Measurements from ENCODE around the gene CYP1A2.

CYP1A2 gene

DNA sequence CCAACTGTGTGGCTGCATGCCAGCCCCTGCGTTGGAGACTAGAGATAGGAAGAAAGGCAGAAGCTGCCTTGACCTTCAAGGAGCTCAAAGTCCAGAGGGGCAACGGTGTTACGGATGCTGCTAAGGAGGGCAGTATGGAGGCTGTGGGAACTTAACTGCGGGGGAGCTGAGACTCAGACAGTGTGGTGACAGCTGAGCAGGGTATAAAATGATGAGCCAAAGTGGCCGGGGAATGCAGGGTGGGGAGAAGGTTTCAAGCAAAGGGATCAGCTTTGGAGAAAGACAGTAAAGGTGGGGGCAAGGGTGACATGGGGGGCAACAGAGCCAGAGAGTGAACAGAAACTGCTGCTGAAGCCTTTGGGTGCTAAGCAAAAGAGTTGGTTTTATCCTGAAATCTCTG is 6.2 kb upstream of the CYP1A2 start:
- Histone ChIP-seq H3K9me3 (replicated peaks; ENCODE audit: low read length) (no peaks in the 10 kb centered on the region), H3K4me3 (ENCODE audit: low read length) (no peak overlapping the region), H3K9ac (ENCODE audit: low read depth, low read length) (no peak overlapping the region), H3K36me3 (ENCODE audit: insufficient read depth, low read length) (no peaks in the 10 kb centered on the region), H3K4me2 (ENCODE audit: low read length) (no peak overlapping the region), H3K27me3 (ENCODE audit: control insufficient read depth, insufficient read depth, low read length) (peaks cover 24% of the 10 kb centered on the region), H3K4me1 (ENCODE audit: control insufficient read depth, insufficient read depth, low read length) (no peaks in the 10 kb centered on the region)

DNA sequence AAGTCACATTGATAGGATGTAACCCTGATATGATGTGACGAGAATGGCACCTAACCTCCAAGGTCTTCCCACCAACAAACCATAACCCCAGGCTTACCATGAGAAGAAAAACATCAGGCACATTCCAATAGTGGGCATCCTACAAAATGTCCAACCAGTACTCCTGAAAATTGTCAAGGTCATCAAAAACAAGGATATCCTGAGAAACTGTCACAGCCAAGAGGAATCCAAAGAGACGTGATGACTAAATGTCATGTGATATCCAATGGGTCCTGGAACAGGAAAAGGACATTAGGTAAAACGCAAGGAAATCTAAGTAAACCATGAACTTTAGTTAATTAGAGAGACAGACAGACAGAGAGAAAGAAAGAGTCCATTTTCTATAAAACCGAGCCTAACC is 2.3 kb upstream of the CYP1A2 start:
- Histone ChIP-seq H3K4me2 (ENCODE audit: low read length) (no peak overlapping the region), H3K36me3 (ENCODE audit: insufficient read depth, low read length) (no peaks in the 10 kb centered on the region), H3K4me3 (ENCODE audit: low read length) (no peak overlapping the region), H3K9me3 (replicated peaks; ENCODE audit: low read length) (no peaks in the 10 kb centered on the region), H3K4me1 (ENCODE audit: control insufficient read depth, insufficient read depth, low read length) (no peaks in the 10 kb centered on the region), H3K9ac (ENCODE audit: low read depth, low read length) (no peak overlapping the region), H3K27me3 (ENCODE audit: control insufficient read depth, insufficient read depth, low read length) (peaks cover 46% of the 10 kb centered on the region)

DNA sequence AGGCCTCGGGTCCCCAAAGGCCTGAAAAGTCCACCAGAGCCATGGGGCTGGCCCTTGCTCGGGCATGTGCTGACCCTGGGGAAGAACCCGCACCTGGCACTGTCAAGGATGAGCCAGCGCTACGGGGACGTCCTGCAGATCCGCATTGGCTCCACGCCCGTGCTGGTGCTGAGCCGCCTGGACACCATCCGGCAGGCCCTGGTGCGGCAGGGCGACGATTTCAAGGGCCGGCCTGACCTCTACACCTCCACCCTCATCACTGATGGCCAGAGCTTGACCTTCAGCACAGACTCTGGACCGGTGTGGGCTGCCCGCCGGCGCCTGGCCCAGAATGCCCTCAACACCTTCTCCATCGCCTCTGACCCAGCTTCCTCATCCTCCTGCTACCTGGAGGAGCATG is 1.2 kb downstream of the CYP1A2 start:
- peaks cover 65% of the 10 kb centered on the region for H3K27me3 ChIP-seq (ENCODE audit: control insufficient read depth, insufficient read depth, low read length)
- no peaks in the 10 kb centered on the region for H3K9me3 ChIP-seq (replicated peaks; ENCODE audit: low read length)
- no peak overlapping the region for H3K4me2 ChIP-seq (ENCODE audit: low read length)
- no peaks in the 10 kb centered on the region for H3K4me1 ChIP-seq (ENCODE audit: control insufficient read depth, insufficient read depth, low read length)
- no peak overlapping the region for H3K4me3 ChIP-seq (ENCODE audit: low read length)
- no peak overlapping the region for H3K9ac ChIP-seq (ENCODE audit: low read depth, low read length)
- no peaks in the 10 kb centered on the region for H3K36me3 ChIP-seq (ENCODE audit: insufficient read depth, low read length)

DNA sequence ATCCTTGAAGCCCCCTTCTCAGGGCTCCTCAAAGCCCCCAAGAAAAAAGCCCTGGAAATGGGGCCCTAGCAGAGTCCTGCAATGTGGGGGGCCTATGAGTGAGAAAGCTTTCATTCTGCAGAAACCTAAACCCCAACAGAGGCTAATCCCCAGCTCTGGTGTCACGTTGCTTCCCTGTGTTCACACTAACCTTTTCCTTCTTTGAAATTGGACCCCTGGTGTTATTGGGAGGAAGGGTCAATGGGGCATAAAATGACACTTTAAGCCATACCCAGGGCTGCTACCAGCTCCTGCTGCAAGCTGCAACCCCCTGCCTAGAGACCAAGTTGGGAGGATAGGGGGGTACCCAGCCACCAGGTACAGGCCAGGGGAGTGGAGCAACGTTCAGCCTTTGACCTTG is 2.1 kb downstream of the CYP1A2 start:
- peaks cover 72% of the 10 kb centered on the region for H3K27me3 ChIP-seq (ENCODE audit: control insufficient read depth, insufficient read depth, low read length)
- no peak overlapping the region for H3K4me2 ChIP-seq (ENCODE audit: low read length)
- no peaks in the 10 kb centered on the region for H3K4me1 ChIP-seq (ENCODE audit: control insufficient read depth, insufficient read depth, low read length)
- no peaks in the 10 kb centered on the region for H3K9me3 ChIP-seq (replicated peaks; ENCODE audit: low read length)
- no peak overlapping the region for H3K9ac ChIP-seq (ENCODE audit: low read depth, low read length)
- no peak overlapping the region for H3K4me3 ChIP-seq (ENCODE audit: low read length)
- H3K36me3 ChIP-seq (ENCODE audit: insufficient read depth, low read length), result no peaks in the 10 kb centered on the region

DNA sequence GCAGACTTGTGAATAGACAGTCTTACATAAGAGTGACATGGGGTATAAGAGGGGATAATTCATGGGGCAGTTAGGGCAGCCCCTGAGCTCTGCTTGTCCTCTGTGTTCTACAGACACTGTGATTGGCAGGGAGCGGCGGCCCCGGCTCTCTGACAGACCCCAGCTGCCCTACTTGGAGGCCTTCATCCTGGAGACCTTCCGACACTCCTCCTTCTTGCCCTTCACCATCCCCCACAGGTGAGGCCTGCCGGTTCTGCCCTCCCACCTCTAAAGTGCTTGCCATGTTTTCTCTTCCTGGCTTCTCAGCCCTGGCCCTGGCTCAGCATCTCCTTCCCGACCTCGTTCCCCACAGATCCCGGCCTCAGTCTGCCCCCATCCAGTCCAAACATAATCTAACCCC is 3.4 kb downstream of the CYP1A2 start:
- H3K27me3 ChIP-seq (ENCODE audit: control insufficient read depth, insufficient read depth, low read length), result peaks cover 80% of the 10 kb centered on the region

DNA sequence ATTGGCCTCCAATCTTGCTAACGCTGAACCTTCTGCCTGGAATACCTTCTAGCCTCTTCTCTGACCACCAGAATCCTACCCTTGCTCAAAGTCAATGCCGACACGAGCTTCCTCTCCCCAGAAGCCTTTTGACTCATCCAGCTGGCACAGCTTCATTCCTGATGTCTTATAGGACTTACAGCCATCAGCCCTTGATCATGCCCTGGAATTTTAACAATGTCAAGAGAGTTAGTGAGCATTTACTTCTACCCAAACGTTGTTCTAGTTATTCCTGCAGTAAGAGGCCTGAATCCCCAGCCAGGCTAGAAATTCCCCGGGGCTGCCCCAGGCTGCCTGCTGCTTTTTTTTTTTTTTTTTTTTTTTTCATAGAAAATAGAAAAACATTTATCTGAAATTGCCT is 3.9 kb downstream of the CYP1A2 start:
- no peak overlapping the region for H3K9ac ChIP-seq (ENCODE audit: low read depth, low read length)

More for the DNA sequence above, 3.4 kb downstream of the CYP1A2 start:
- no peak overlapping the region for H3K9ac ChIP-seq (ENCODE audit: low read depth, low read length)
- H3K9me3 ChIP-seq (replicated peaks; ENCODE audit: low read length), result no peaks in the 10 kb centered on the region
- no peaks in the 10 kb centered on the region for H3K4me1 ChIP-seq (ENCODE audit: control insufficient read depth, insufficient read depth, low read length)
- no peak overlapping the region for H3K4me3 ChIP-seq (ENCODE audit: low read length)
- no peak overlapping the region for H3K4me2 ChIP-seq (ENCODE audit: low read length)
- H3K36me3 ChIP-seq (ENCODE audit: insufficient read depth, low read length), result no peaks in the 10 kb centered on the region

DNA sequence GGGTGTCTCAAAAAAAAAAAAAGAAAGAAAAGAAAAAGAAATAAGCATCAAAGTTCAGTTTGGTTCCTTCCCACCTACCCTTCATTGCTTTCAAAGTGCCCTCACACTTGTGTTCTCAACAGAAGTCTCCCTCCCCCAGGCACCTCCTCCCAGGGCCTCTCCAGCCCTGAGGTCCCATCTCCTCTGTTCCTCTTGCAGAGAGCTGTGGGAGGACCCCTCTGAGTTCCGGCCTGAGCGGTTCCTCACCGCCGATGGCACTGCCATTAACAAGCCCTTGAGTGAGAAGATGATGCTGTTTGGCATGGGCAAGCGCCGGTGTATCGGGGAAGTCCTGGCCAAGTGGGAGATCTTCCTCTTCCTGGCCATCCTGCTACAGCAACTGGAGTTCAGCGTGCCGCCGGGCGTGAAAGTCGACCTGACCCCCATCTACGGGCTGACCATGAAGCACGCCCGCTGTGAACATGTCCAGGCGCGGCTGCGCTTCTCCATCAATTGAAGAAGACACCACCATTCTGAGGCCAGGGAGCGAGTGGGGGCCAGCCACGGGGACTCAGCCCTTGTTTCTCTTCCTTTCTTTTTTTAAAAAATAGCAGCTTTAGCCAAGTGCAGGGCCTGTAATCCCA is 6.1 kb downstream of the CYP1A2 start:
- no peak overlapping the region for H3K9ac ChIP-seq (ENCODE audit: low read depth, low read length)
- H3K27me3 ChIP-seq (ENCODE audit: control insufficient read depth, insufficient read depth, low read length), result peaks cover 72% of the 10 kb centered on the region
- no peaks in the 10 kb centered on the region for H3K4me1 ChIP-seq (ENCODE audit: control insufficient read depth, insufficient read depth, low read length)
- H3K9me3 ChIP-seq (replicated peaks; ENCODE audit: low read length), result no peaks in the 10 kb centered on the region
- no peaks in the 10 kb centered on the region for H3K36me3 ChIP-seq (ENCODE audit: insufficient read depth, low read length)
- no peak overlapping the region for H3K4me3 ChIP-seq (ENCODE audit: low read length)
- H3K4me2 ChIP-seq (ENCODE audit: low read length), result no peak overlapping the region

More for the DNA sequence above, 3.9 kb downstream of the CYP1A2 start:
- Histone ChIP-seq H3K4me1 (ENCODE audit: control insufficient read depth, insufficient read depth, low read length) (no peaks in the 10 kb centered on the region), H3K4me2 (ENCODE audit: low read length) (no peak overlapping the region), H3K9me3 (replicated peaks; ENCODE audit: low read length) (no peaks in the 10 kb centered on the region), H3K36me3 (ENCODE audit: insufficient read depth, low read length) (no peaks in the 10 kb centered on the region), H3K4me3 (ENCODE audit: low read length) (no peak overlapping the region), H3K27me3 (ENCODE audit: control insufficient read depth, insufficient read depth, low read length) (peaks cover 80% of the 10 kb centered on the region)

DNA sequence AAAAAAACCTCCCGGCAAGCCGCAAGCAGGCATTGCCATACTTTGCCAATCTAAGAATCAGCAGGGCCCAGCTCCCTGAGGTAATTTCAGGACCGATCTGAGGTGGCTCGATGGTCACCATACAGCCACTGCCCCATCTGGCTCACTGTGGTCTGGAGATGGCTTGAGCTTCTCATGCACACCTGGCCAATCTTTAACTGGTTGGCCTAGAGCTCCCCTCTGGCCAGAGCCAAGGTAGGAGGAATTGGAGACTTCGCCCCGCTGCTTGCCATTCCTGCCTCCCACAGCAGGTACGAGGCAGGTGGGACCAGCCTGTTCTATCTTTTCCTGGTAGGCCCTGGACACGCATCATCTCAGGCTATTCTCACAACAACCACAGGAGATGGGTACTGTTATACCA is 10.1 kb downstream of the CYP1A2 start:
- no peak overlapping the region for H3K4me3 ChIP-seq (ENCODE audit: low read length)
- H3K9ac ChIP-seq (ENCODE audit: low read depth, low read length), result no peak overlapping the region
- peaks cover 64% of the 10 kb centered on the region for H3K27me3 ChIP-seq (ENCODE audit: control insufficient read depth, insufficient read depth, low read length)
- no peaks in the 10 kb centered on the region for H3K4me1 ChIP-seq (ENCODE audit: control insufficient read depth, insufficient read depth, low read length)
- no peak overlapping the region for H3K4me2 ChIP-seq (ENCODE audit: low read length)
- no peaks in the 10 kb centered on the region for H3K36me3 ChIP-seq (ENCODE audit: insufficient read depth, low read length)
- no peaks in the 10 kb centered on the region for H3K9me3 ChIP-seq (replicated peaks; ENCODE audit: low read length)

DNA sequence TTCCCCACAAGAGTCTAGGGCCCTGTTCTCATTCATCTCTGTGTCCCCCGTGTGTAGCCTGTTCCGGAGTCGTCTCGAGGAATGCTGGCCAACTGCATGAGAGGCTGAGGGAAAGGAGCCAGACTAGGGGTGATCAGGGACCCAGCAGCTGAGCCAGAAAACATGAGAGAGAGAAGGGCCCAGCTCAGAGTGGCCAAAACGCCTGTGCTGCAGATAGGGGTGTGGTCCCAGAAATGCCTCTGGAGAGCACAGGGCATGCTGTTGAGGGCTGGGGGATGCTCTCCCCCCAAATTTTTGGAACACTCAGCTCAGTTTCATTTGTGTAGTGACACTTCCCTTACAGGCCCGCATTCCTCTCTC is 14.1 kb downstream of the CYP1A2 start:
- Histone ChIP-seq H3K9ac (ENCODE audit: low read depth, low read length) (no peak overlapping the region), H3K27me3 (ENCODE audit: control insufficient read depth, insufficient read depth, low read length) (peaks cover 53% of the 10 kb centered on the region), H3K9me3 (replicated peaks; ENCODE audit: low read length) (no peaks in the 10 kb centered on the region), H3K36me3 (ENCODE audit: insufficient read depth, low read length) (no peaks in the 10 kb centered on the region), H3K4me2 (ENCODE audit: low read length) (no peak overlapping the region), H3K4me3 (ENCODE audit: low read length) (no peak overlapping the region), H3K4me1 (ENCODE audit: control insufficient read depth, insufficient read depth, low read length) (no peaks in the 10 kb centered on the region)

DNA sequence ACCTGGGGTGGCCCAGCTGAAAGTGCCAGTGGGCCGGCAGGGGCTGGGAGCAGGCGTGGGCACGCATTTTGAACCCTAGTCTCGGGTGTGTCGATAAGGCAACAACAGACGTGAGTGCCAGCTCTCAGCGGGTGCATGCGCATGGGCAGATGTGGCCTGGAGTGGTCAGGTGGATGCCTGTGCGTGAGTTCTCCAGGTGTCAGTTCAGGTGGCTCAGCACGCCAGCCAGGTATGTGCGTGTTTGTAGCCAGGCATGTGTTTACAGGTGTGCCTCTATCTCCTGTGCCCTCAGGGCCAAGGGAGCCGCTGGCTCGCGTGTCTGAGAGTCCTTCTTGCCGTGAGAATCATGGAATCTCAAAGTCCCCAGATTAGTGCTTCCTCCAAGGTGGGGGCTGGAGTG is 14.8 kb downstream of the CYP1A2 start:
- Histone ChIP-seq H3K27me3 (ENCODE audit: control insufficient read depth, insufficient read depth, low read length) (peaks cover 58% of the 10 kb centered on the region), H3K4me1 (ENCODE audit: control insufficient read depth, insufficient read depth, low read length) (no peaks in the 10 kb centered on the region), H3K4me3 (ENCODE audit: low read length) (no peak overlapping the region), H3K4me2 (ENCODE audit: low read length) (no peak overlapping the region), H3K9me3 (replicated peaks; ENCODE audit: low read length) (no peaks in the 10 kb centered on the region), H3K36me3 (ENCODE audit: insufficient read depth, low read length) (no peaks in the 10 kb centered on the region), H3K9ac (ENCODE audit: low read depth, low read length) (no peak overlapping the region)

DNA sequence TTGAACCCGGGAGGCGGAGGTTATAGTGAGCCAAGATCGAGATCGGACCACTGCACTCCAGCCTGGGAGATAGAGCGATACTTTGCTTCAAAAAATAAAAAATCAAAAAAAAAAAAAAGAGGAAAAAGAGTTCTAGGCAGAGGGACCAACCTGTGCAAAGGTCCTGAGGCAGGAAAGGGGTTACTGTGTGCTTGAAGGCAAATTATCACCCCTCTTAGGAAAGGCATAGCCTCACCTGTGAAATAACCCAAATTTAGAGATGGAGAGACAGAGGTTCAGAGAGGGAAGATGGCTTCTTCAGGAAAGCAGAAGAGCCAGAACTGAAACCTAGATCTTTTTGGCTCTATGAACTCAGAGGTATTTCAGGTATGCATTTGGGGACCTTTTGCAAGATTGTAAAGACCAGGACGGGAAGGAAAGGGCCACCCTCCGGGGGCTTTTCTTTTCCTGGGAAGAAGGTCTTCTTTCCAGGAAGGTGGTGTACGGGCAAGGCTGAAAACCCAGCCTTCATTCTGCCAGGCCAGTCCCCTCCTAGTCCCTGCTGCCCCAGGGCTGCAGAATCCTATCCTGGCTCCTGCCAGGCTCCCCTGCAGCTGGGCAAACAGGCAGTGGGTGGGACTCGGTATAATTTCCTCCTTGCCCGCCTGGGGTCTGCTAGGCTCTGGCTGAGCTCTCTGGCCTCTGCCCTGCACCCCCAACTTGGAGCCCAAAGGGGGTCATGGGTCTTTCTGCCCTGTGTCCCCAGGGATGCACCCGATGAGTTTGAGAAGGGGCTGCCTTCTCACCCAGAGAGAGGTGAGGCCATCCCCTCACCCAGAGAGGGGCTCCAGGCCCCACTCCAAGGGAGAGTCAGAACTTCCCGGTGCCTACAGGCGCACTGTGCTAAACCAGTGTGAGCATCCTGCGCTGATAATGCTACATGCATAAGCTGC is 18.8 kb downstream of the CYP1A2 start:
- Histone ChIP-seq H3K36me3 (ENCODE audit: insufficient read depth, low read length) (no peaks in the 10 kb centered on the region), H3K4me2 (ENCODE audit: low read length) (no peak overlapping the region), H3K27me3 (ENCODE audit: control insufficient read depth, insufficient read depth, low read length) (peaks cover 47% of the 10 kb centered on the region), H3K9me3 (replicated peaks; ENCODE audit: low read length) (no peaks in the 10 kb centered on the region), H3K9ac (ENCODE audit: low read depth, low read length) (no peak overlapping the region), H3K4me1 (ENCODE audit: control insufficient read depth, insufficient read depth, low read length) (peaks cover 2% of the 10 kb centered on the region), H3K4me3 (ENCODE audit: low read length) (no peak overlapping the region)

All from skeletal muscle satellite cell (primary cell).